GM19452 (cell line): Measurements from ENCODE around the gene DCN.
"Not testable (repeated sequence)": the region's sequence is repeated elsewhere in the genome, so short reads cannot be mapped to it uniquely, and the experiment has no call there.

Experiments used
- ATAC-seq: cut with Tn5 transposase; IDR thresholded peaks from one replicate; pipeline ENCODE4 v1.9.1; 2021; ENCODE audit not compliant: unreplicated experiment

Gene DCN, protein sequence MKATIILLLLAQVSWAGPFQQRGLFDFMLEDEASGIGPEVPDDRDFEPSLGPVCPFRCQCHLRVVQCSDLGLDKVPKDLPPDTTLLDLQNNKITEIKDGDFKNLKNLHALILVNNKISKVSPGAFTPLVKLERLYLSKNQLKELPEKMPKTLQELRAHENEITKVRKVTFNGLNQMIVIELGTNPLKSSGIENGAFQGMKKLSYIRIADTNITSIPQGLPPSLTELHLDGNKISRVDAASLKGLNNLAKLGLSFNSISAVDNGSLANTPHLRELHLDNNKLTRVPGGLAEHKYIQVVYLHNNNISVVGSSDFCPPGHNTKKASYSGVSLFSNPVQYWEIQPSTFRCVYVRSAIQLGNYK

GRCh38 chr12:91182636-91183455 lies at the start of gene DCN:
Gene DCN (minus strand): TSS chr12:91182817. CDS start chr12:91178552, 4,265 bp downstream.
- no peak for ATAC-seq

- ATAC-seq: no peak
These were observed 48.2 kb upstream of the DCN start for GRCh38 chr12:91230841-91231240.

- ATAC-seq: no peak
These were observed 44.3 kb upstream of the DCN start for GRCh38 chr12:91226951-91227350.

DNA sequence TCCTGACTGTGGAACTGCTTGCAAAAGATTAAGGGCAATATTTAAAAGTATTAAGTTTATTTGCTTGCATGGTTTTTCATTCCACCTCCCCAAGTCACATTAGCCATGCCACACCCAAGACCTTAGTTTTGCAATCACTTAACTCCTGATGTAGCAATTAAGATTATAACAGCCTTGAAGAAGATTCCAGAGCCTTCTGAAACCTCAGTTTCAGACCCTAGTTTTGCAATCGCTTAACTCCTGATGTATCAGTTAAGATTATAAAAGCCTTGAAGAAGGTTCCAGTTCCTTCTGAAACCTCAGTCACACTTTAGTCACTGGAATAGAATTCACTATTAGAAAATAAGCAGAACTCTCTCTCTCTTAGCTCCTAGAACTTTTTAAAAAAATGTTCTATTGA lies 42.7 kb upstream of the DCN start:
- no peak for ATAC-seq

- ATAC-seq: no peak
These were observed 41.8 kb upstream of the DCN start for GRCh38 chr12:91224401-91224800.

DNA sequence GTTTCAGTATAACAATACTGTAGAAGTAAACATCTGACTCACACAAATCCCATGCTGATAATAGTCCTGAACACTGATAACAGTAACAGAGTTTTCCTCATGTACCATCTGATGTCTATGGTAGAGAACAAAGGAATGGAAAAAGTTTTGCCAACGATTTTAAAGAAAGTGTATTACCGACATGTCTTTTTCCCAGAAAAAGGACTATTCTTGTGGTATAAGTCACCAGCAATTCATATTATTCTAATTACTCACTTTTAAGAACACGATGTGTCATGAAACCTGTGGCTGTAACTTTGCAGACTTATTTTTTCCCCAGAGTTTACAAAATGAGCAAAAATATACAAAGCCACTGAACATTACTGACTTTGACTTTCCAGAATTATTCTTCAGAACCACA lies 40.1 kb upstream of the DCN start:
- no peak for ATAC-seq

- no peak for ATAC-seq
These were observed 37.3 kb upstream of the DCN start for GRCh38 chr12:91219919-91220318.

DNA sequence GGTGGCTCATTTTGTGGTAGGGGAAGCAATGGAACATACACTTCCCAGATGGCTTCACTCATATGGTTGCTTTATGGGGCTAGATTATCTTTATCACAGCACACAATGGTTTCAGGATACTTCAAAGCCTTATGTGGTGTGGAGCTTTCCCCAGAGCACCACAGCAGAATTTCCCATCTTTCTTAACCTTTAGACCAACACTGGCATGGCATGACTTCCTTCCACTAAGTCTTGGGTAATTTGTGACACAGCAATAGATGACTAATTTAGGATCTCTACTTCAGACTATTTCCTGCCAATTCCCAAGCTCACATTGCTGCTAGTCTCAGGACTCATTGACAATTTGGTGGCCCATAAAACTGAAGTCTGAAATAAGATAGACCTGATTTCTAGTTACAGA lies 36.9 kb upstream of the DCN start:
- no peak for ATAC-seq

DNA sequence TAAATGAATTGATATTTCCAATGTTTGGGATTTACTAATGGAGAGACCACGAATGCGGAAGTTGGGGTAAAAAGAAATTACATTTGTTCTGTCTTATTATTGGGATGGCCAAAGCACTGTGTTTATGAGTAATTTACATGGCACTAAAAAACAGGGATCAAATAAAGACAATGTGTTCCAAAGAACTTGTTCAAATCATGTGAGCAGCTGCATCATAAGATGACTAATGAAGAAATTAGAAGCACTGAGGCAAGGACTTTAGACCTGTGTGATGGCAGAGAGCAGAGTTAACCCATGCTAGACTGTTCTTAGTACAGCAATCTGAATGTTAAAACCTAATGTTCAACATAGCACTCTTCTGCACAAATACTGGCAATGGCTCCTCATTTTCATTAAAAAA lies 34.3 kb upstream of the DCN start:
- no peak for ATAC-seq

DNA sequence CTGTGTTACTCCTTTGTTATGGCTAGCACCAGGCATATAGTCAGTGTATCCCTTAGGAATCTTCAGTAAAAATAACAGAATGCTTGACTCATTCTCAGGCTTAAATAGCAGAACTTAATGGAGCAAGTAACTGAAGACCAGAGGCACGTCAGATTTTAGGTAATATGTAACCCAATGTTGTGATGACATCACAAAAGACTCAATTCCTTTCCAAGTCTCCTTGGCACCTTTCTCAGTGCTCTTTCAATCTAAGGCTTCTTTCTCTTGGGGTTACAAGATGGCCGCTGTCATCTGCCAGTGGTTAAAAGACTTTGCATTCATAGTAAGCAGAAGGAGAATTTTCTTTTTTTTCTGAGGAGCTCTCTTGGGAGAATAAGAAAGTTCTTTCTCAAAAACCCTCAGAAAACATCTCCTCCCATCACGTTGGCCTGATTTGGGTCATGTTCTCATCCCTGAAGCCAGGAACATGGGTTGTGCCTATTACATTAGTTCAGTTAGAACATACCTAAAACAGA lies 33.4 kb upstream of the DCN start:
- ATAC-seq: no peak

DNA sequence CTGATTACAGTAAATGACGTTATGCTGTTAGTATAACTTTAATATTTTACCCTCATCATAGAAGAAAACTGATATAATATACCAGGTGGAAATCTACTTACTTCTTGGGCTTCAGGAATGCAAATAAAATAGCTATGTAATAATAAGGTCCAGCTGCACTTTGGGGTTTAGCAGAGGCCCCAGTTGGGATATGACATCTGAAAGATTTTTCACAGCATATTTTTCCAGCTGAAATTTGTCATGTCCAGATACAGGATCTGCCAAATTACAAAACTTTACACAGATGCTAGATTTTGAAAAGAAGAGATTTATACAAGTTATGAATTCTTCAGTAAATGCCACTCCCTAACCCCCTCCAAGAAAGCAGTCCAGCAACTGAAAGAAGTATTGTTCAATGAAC lies 29.2 kb upstream of the DCN start:
- no peak for ATAC-seq

DNA sequence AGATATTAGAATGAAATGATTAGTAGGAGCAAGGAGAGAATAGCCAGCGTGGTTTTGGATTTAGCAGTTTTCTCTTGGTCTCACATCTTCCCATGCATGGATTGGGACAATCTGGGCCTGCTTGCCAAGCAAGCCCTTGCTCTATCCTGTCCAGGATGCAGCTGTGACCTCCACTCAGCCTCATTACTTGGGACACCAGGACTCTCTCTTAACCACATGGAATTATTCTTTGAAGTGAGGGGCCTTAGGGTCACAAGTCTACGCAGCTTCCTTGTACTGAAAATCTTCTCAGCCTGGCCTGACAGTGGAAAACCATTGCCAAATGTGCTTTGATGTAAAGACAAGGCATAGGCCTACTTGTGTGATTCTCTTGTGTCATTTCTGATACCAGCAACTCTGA lies 28.0 kb upstream of the DCN start:
- ATAC-seq: no peak

- no peak for ATAC-seq
These were observed 27.5 kb upstream of the DCN start for GRCh38 chr12:91210144-91210543.

GRCh38 chr12:91207301-91207700 lies 24.7 kb upstream of the DCN start:
- not testable (repeated sequence) for ATAC-seq

DNA sequence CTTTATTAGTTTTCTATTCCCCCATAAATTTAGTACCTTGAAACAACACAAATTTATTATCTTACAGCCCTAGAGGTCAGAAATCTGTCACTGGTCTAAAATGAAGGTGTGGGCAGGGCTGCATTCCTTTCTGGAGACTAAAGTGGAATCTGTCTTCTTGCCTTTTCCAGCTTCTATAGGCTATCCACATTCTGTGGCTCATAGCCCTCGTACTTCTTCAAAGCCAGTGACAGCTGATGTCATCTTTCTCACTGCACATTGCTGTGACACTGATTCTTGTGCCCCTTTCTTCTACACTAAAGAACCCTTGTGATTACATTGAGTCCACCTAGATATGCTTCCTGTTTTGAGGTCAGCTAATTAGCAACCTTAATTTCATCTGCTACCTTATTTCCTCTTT lies 23.2 kb upstream of the DCN start:
- no peak for ATAC-seq

GRCh38 chr12:91204421-91204820 lies 21.8 kb upstream of the DCN start:
- ATAC-seq: no peak

- ATAC-seq: no peak
These were observed 21.0 kb upstream of the DCN start for GRCh38 chr12:91203610-91204009.

- no peak for ATAC-seq
These were observed 19.8 kb upstream of the DCN start for GRCh38 chr12:91202390-91202789.

GRCh38 chr12:91196436-91196835 lies 13.8 kb upstream of the DCN start:
- ATAC-seq: no peak

DNA sequence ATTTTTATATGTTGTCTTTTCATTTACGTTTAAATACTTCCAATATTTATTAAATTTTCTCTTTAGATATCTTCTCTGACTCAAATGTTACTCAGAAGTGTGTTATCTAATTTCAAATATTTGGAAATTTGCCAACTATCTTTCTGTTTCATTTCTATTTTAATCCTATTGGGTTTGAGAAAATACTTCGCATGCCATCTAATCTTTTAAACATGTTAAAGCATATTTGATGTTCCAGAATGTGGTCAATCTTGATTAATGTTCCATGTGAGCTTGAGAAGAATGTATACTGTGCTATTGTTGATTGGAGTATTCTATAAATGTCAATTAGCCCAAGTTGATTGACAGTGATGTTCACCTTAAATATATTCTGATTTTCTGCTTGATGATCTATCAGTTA lies 11.9 kb upstream of the DCN start:
- no peak for ATAC-seq

- ATAC-seq: no peak
These were observed 9.0 kb upstream of the DCN start for GRCh38 chr12:91191513-91192111.

- no peak for ATAC-seq
These were observed 6.9 kb upstream of the DCN start for GRCh38 chr12:91189516-91189915.
